HEK293 (cell line): ENCODE results near the gene ADAMTSL3.

Experiments used
- CTCF ChIA-PET: fragments of 350-600 bp; formaldehyde crosslinking; extraction: SDS; loops from one replicate; lab custom pipeline; 2021; ENCODE audit warnings: antibody characterized with exemption; lab: Yijun Ruan, JAX
- POLR2A ChIA-PET: fragments of 300-600 bp; formaldehyde crosslinking; extraction: SDS; loops from one replicate; lab custom pipeline; 2020; ENCODE audit warnings: antibody characterized with exemption, inconsistent platforms; lab: Yijun Ruan, JAX
- H3K27ac ChIP-seq: fragments of 200-500 bp; sonication (Bioruptor generic); 2 replicates; pipeline ENCODE4 v1.5.1; 2014; ENCODE audit warnings: low read depth, low read length, control low read depth, inconsistent platforms; ENCODE audit errors: extremely low read depth
- H3K36me3 ChIP-seq, 2 experiments: fragments of 200-500 bp in 1 of 2; sonication (Bioruptor generic) in 1 of 2; 1 replicate in 1 of 2; 2 replicates in 1 of 2; pipeline ENCODE4 v1.5.1; 2014 to 2017; ENCODE audit warnings: inconsistent platforms in 2 of 2, low read length in 2 of 2; ENCODE audit not compliant: control insufficient read depth in 2 of 2, insufficient read depth in 1 of 2
- H3K4me1 ChIP-seq: fragments of 200-500 bp; sonication (Bioruptor generic); 2 replicates; pipeline ENCODE4 v1.5.1; 2014; ENCODE audit warnings: mild to moderate bottlenecking, low read length, inconsistent platforms; ENCODE audit not compliant: control insufficient read depth, insufficient read depth
- H3K4me3 ChIP-seq: 2 replicates; pipeline ENCODE4 v1.5.1; 2011; ENCODE audit warnings: low read depth, mild to moderate bottlenecking, control low read depth, low read length, moderate library complexity
- H3K9me3 ChIP-seq: fragments of 200-500 bp; sonication (Bioruptor generic); 2 replicates; pipeline ENCODE4 v1.5.1; 2014; ENCODE audit warnings: low read depth, low read length, inconsistent platforms; ENCODE audit not compliant: control insufficient read depth, insufficient read depth
- AEBP2 ChIP-seq: fragments of 450-650 bp; formaldehyde crosslinking; IDR thresholded peaks from 2 replicates; pipeline ENCODE4 v1.5.1; 2016; ENCODE audit warnings: missing biosample characterization, missing genetic modification characterization, borderline replicate concordance
- GLIS1 ChIP-seq: fragments of 450-650 bp; formaldehyde crosslinking; IDR thresholded peaks from 2 replicates; pipeline ENCODE4 v1.5.1; 2016; ENCODE audit warnings: missing biosample characterization, missing genetic modification characterization
- IKZF3 ChIP-seq: fragments of 450-650 bp; IDR thresholded peaks from 2 replicates; pipeline ENCODE4 v1.5.0; 2018; ENCODE audit warnings: missing biosample characterization, mild to moderate bottlenecking, missing genetic modification characterization, moderate library complexity
- KLF9 ChIP-seq: fragments of 450-650 bp; formaldehyde crosslinking; IDR thresholded peaks from 2 replicates; pipeline ENCODE4 v1.5.1; 2016; ENCODE audit warnings: missing biosample characterization, missing genetic modification characterization, low read depth
- ZBTB1 ChIP-seq: fragments of 450-650 bp; formaldehyde crosslinking; IDR thresholded peaks from 2 replicates; pipeline ENCODE4 v1.5.1; 2016; ENCODE audit warnings: missing biosample characterization, missing genetic modification characterization
- ZBTB17 ChIP-seq: fragments of 450-650 bp; formaldehyde crosslinking; IDR thresholded peaks from 2 replicates; pipeline ENCODE4 v1.5.1; 2016; ENCODE audit warnings: missing biosample characterization, missing genetic modification characterization
- ZBTB44 ChIP-seq: fragments of 450-650 bp; IDR thresholded peaks from 2 replicates; pipeline ENCODE4 v1.5.1; 2018; ENCODE audit warnings: missing biosample characterization, mild to moderate bottlenecking, missing genetic modification characterization
- ZNF221 ChIP-seq: fragments of 450-650 bp; formaldehyde crosslinking; IDR thresholded peaks from 2 replicates; pipeline ENCODE4 v1.5.1; 2017; ENCODE audit warnings: missing biosample characterization, missing genetic modification characterization, borderline replicate concordance
- ZNF341 ChIP-seq: fragments of 450-650 bp; formaldehyde crosslinking; IDR thresholded peaks from 2 replicates; pipeline ENCODE4; 2016; ENCODE audit warnings: low read depth, missing biosample characterization, missing genetic modification characterization
- ZNF354C ChIP-seq: fragments of 450-650 bp; formaldehyde crosslinking; IDR thresholded peaks from 2 replicates; pipeline ENCODE4 v1.5.1; 2016; ENCODE audit warnings: missing biosample characterization, missing genetic modification characterization, low read depth, borderline replicate concordance
- ZNF366 ChIP-seq: fragments of 450-650 bp; formaldehyde crosslinking; conservative IDR thresholded peaks from 2 replicates; pipeline ENCODE4 v1.5.1; 2016; ENCODE audit warnings: missing biosample characterization, missing genetic modification characterization
- ZNF394 ChIP-seq: fragments of 450-650 bp; formaldehyde crosslinking; IDR thresholded peaks from 2 replicates; pipeline ENCODE4 v1.5.1; 2016; ENCODE audit warnings: missing biosample characterization, missing genetic modification characterization, mild to moderate bottlenecking, moderate library complexity, borderline replicate concordance
- ZNF600 ChIP-seq: fragments of 450-650 bp; formaldehyde crosslinking; IDR thresholded peaks from 2 replicates; pipeline ENCODE4 v1.5.1; 2016; ENCODE audit warnings: missing biosample characterization, missing genetic modification characterization
- ZNF624 ChIP-seq: fragments of 450-650 bp; formaldehyde crosslinking; IDR thresholded peaks from 2 replicates; pipeline ENCODE4 v1.5.1; 2017; ENCODE audit warnings: missing biosample characterization, missing genetic modification characterization
- ZNF654 ChIP-seq: fragments of 450-650 bp; formaldehyde crosslinking; IDR thresholded peaks from 2 replicates; pipeline ENCODE4 v1.5.1; 2016; ENCODE audit warnings: low read depth, missing biosample characterization, missing genetic modification characterization
- ZNF692 ChIP-seq: fragments of 450-650 bp; formaldehyde crosslinking; IDR thresholded peaks from 2 replicates; pipeline ENCODE4 v1.5.1; 2016; ENCODE audit warnings: missing biosample characterization, missing genetic modification characterization
- ZSCAN23 ChIP-seq: fragments of 450-650 bp; formaldehyde crosslinking; IDR thresholded peaks from 2 replicates; pipeline ENCODE4 v1.5.1; 2016; ENCODE audit warnings: missing biosample characterization, missing genetic modification characterization
- ZSCAN30 ChIP-seq: fragments of 450-650 bp; IDR thresholded peaks from 2 replicates; pipeline ENCODE4 v1.5.1; 2018; ENCODE audit warnings: missing biosample characterization, mild to moderate bottlenecking, missing genetic modification characterization, moderate library complexity
- ZSCAN5A ChIP-seq: fragments of 450-650 bp; formaldehyde crosslinking; IDR thresholded peaks from 2 replicates; pipeline ENCODE4 v1.5.1; 2016; ENCODE audit warnings: missing biosample characterization, missing genetic modification characterization
- ZXDB ChIP-seq: fragments of 450-650 bp; formaldehyde crosslinking; IDR thresholded peaks from 2 replicates; pipeline ENCODE4 v1.5.1; 2016; ENCODE audit warnings: missing biosample characterization, missing genetic modification characterization

The ADAMTSL3 gene

GRCh38 chr15:83880529-83880928 lies 226.6 kb downstream of the ADAMTSL3 start:
- H3K4me3 ChIP-seq, result no peak overlapping the region
- TF ChIP-seq ZSCAN23 (no peak), ZNF624 (tag by site-specific recombination) (no peak), KLF9 (no peak), ZNF692 (tag by site-specific recombination) (no peak), ZNF600 (tag by site-specific recombination) (no peak), GLIS1 (tag by site-specific recombination) (no peak), ZSCAN5A (tag by site-specific recombination) (no peak), ZBTB44 (tag by site-specific recombination) (no peak), AEBP2 (tag by site-specific recombination) (no peak)
- TF ChIP-seq, all 188 proteins: peak for 0
- Histone ChIP-seq H3K4me1 (no peaks in the 10 kb centered on the region), H3K27ac (no peak overlapping the region), H3K36me3 (no peaks in the 10 kb centered on the region), H3K9me3 (no peaks in the 10 kb centered on the region)
- ChIA-PET CTCF (no interaction called here), POLR2A (no interaction called here)

GRCh38 chr15:83881156-83881555 lies 227.2 kb downstream of the ADAMTSL3 start:
- ChIA-PET CTCF (interaction anchor here (0.6 kb wide), 1 partner anchor 77 kb away, joined by 6 read pairs; no protein-coding TSS in a partner anchor), POLR2A (no interaction called here)
- Histone ChIP-seq H3K9me3 (no peaks in the 10 kb centered on the region), H3K4me1 (no peaks in the 10 kb centered on the region), H3K36me3 (no peaks in the 10 kb centered on the region), H3K27ac (no peak overlapping the region)
- TF ChIP-seq ZNF654 (tag by site-specific recombination) (no peak), ZNF341 (tag by site-specific recombination) (no peak), ZNF366 (no peak), ZNF394 (tag by site-specific recombination) (no peak), IKZF3 (tag by site-specific recombination) (no peak), ZSCAN30 (no peak), ZXDB (tag by site-specific recombination) (no peak)
- TF ChIP-seq, all 188 proteins: peak for 0
- H3K4me3 ChIP-seq, result no peak overlapping the region

- no peak overlapping the region for H3K4me3 ChIP-seq
- ChIA-PET CTCF (interaction anchor here (1.0 kb wide), 1 partner anchor 30 kb away, joined by 3 read pairs; no protein-coding TSS in a partner anchor), POLR2A (no interaction called here)
- no peaks in the 10 kb centered on the region for H3K4me1 ChIP-seq
- TF ChIP-seq ZNF354C (tag by site-specific recombination) (no peak), ZBTB1 (no peak), ZNF221 (no peak), ZNF654 (tag by site-specific recombination) (no peak), ZBTB17 (no peak)
- no peak overlapping the region for H3K27ac ChIP-seq
- no peaks in the 10 kb centered on the region for H3K9me3 ChIP-seq
- no peaks in the 10 kb centered on the region for H3K36me3 ChIP-seq
Measured at GRCh38 chr15:83886321-83886720, 232.4 kb downstream of the ADAMTSL3 start.
